HG02885 (cell line): ENCODE measurements around the gene OMD.

Experiments
- ATAC-seq: cut with Tn5 transposase; IDR thresholded peaks from one replicate; pipeline ENCODE4 v1.9.1; 2021; ENCODE audit warnings: mild to moderate bottlenecking; ENCODE audit not compliant: unreplicated experiment, poor library complexity

OMD gene

GRCh38 chr9:92377876-92378275, 46.4 kb downstream of the OMD start:
- no peak for ATAC-seq

GRCh38 chr9:92373167-92373566, 51.1 kb downstream of the OMD start:
- no peak for ATAC-seq

- ATAC-seq = no peak
Observed at GRCh38 chr9:92369075-92369474, 55.2 kb downstream of the OMD start.
